CD14-positive monocyte (primary cell): ENCODE data around the gene TOGARAM2. TPM values are rescaled to one million over a fixed set of nuclear protein-coding genes. Genes with fewer than 3 reads are reported as not detected.

Experiments used
- DNase-seq, 3 donors: peaks; one replicate each; pipeline ENCODE4 v3.0.0-alpha.2; 2011 to 2022
- H2AFZ ChIP-seq: 2 replicates; pipeline ENCODE4 v1.6.0; 2012; ENCODE audit warnings: mild to moderate bottlenecking, low read depth, low read length, inconsistent platforms; ENCODE audit not compliant: insufficient read depth, poor library complexity, severe bottlenecking
- H3K27ac ChIP-seq, 2 donors: 1 replicate in 1 of 2; 2 replicates in 1 of 2; pipeline ENCODE4 v1.5.1; 2012 to 2013; ENCODE audit warnings: low read length in 2 of 2, control low read depth in 1 of 2, inconsistent platforms in 1 of 2, low read depth in 1 of 2, mild to moderate bottlenecking in 1 of 2
- H3K27me3 ChIP-seq, 2 donors: one replicate each; pipeline versions ENCODE4 v1.6.0 to v1.6.1; 2011 to 2013; ENCODE audit warnings: low read length in 2 of 2; ENCODE audit not compliant: control insufficient read depth in 2 of 2, insufficient read depth in 2 of 2
- H3K36me3 ChIP-seq, 2 donors: replicated peaks in 1 of 2; 1 replicate in 1 of 2; 2 replicates in 1 of 2; pipeline versions ENCODE4 v1.5.1 to v1.6.1; 2012 to 2013; ENCODE audit warnings: low read length in 2 of 2, control low read depth in 1 of 2, inconsistent platforms in 1 of 2, mild to moderate bottlenecking in 1 of 2; ENCODE audit not compliant: insufficient read depth in 2 of 2, control insufficient read depth in 1 of 2
- H3K4me1 ChIP-seq, 2 donors: 1 replicate in 1 of 2; 2 replicates in 1 of 2; pipeline versions ENCODE4 v1.5.1 to v1.6.1; 2012 to 2013; ENCODE audit warnings: low read length in 2 of 2, control low read depth in 1 of 2, inconsistent platforms in 1 of 2, mild to moderate bottlenecking in 1 of 2, moderate library complexity in 1 of 2; ENCODE audit not compliant: insufficient read depth in 2 of 2, control insufficient read depth in 1 of 2
- H3K4me2 ChIP-seq: replicated peaks from 2 replicates; pipeline ENCODE3; 2012; ENCODE audit warnings: low read length, moderate library complexity, mild to moderate bottlenecking; ENCODE audit not compliant: poor library complexity, severe bottlenecking; ENCODE audit errors: extremely low read depth
- H3K4me3 ChIP-seq, 3 experiments: fragments of 200-600 bp in 1 of 3; sonication (generic) in 1 of 3; replicated peaks in 1 of 3; 1 replicate in 2 of 3; 2 replicates in 1 of 3; pipeline ENCODE4 v1.5.1; 2011 to 2013; ENCODE audit warnings: low read length in 3 of 3, mild to moderate bottlenecking in 3 of 3, control low read depth in 2 of 3, low read depth in 2 of 3, inconsistent platforms in 1 of 3, moderate library complexity in 1 of 3
- H3K79me2 ChIP-seq: 2 replicates; pipeline ENCODE4 v1.6.0; 2012; ENCODE audit warnings: mild to moderate bottlenecking, control low read depth, inconsistent platforms, low read length, moderate library complexity; ENCODE audit not compliant: insufficient read depth
- H3K9ac ChIP-seq: 2 replicates; pipeline ENCODE4 v1.6.0; 2017; ENCODE audit warnings: low read length, mild to moderate bottlenecking; ENCODE audit not compliant: insufficient read depth, poor library complexity, severe bottlenecking
- H3K9me3 ChIP-seq, 2 donors: replicated peaks in 1 of 2; 1 replicate in 1 of 2; 2 replicates in 1 of 2; pipeline versions ENCODE4 v1.5.1 to v1.6.1; 2012 to 2013; ENCODE audit warnings: low read length in 2 of 2, control low read depth in 1 of 2; ENCODE audit not compliant: control insufficient read depth in 1 of 2, insufficient read depth in 1 of 2
- H4K20me1 ChIP-seq: 2 replicates; pipeline ENCODE4 v1.6.0; 2012; ENCODE audit warnings: mild to moderate bottlenecking, low read length, control low read depth, moderate library complexity; ENCODE audit not compliant: insufficient read depth
- H3K27ac Mint-ChIP-seq, 7 donors: one replicate each; pipeline ENCODE4 v1.8.0; 2020; ENCODE audit warnings: mild to moderate bottlenecking in 7 of 7, mixed read lengths in 7 of 7, moderate library complexity in 6 of 7, inconsistent platforms in 2 of 7
- H3K27me3 Mint-ChIP-seq, 3 donors: one replicate each; pipeline ENCODE4 v1.8.0; 2021 to 2022; ENCODE audit warnings: low read depth in 3 of 3, mild to moderate bottlenecking in 3 of 3, mixed read lengths in 3 of 3, moderate library complexity in 3 of 3, inconsistent platforms in 1 of 3
- H3K36me3 Mint-ChIP-seq, 2 donors: one replicate each; pipeline ENCODE4 v1.8.0; 2020; ENCODE audit warnings: mixed read lengths in 2 of 2, inconsistent platforms in 1 of 2, mild to moderate bottlenecking in 1 of 2
- H3K4me1 Mint-ChIP-seq: one replicate; pipeline ENCODE4 v1.8.0; 2020; ENCODE audit warnings: mild to moderate bottlenecking, mixed read lengths
- H3K4me3 Mint-ChIP-seq, 2 donors: one replicate each; pipeline ENCODE4 v1.8.0; 2020; ENCODE audit warnings: mild to moderate bottlenecking in 2 of 2, mixed read lengths in 2 of 2, moderate library complexity in 1 of 2
- H3K9me3 Mint-ChIP-seq, 7 donors: one replicate each; pipeline ENCODE4 v1.8.0; 2020 to 2022; ENCODE audit warnings: mixed read lengths in 7 of 7, mild to moderate bottlenecking in 6 of 7, moderate library complexity in 6 of 7, inconsistent platforms in 2 of 7
- CTCF ChIP-seq: fragments of 200-600 bp; IDR thresholded peaks from one replicate; pipeline ENCODE4 v1.8.0; 2022; ENCODE audit warnings: antibody characterized with exemption, mild to moderate bottlenecking
- WGBS: methylation state at CpG from one replicate; pipeline ENCODE4 v1.1.5; 2013; ENCODE audit warnings: missing lambda C conversion rate; ENCODE audit not compliant: insufficient coverage; 5-methylcytosine and 5-hydroxymethylcytosine counted together
- intact Hi-C, 2 donors: fragments of 100-400 bp; cut with micrococcal nuclease; formaldehyde crosslinking; loops; one replicate each; pipeline versions ENCODE4 v1.15.0 to v1.15.1; 2023
- polyA plus RNA-seq, 3 donors: library from polyadenylated mRNA; depleted of rRNA in 1 of 3; unstranded in 2 of 3; stranded (reverse) in 1 of 3; fragments of 300-500 nt in 2 of 3; fragments of >200 nt in 1 of 3; fragmentation: Illumina TruSeq in 2 of 3; gene quantifications; 1 replicate in 2 of 3; 2 replicates in 1 of 3; pipeline ENCODE4 v1.2.3, GENCODE V29; 2012 to 2021

The TOGARAM2 gene
- polyA plus RNA-seq, 3 donors, result 0.23 to 5.5 TPM; not detected in 1

DNA sequence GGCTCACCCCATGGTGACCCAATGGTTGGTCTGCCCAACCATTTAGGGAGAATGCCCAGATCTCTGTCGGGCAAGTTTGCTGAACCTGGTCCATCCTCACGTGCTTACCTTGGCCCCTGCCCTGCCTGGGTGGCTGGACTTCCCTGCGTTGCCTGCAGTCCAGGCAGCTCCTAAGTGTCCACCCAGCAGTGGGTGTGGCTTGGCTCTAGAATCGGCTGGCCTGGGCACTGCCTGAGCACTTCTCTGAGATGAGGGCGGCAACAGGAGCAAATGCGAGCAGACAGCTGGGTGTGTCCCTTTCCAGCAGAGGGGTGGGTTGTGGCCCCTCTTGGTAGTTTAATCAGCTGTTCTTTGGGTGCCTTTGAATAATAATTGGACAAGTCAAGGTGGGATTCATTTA is 82.0 kb downstream of the TOGARAM2 start:
- no peak overlapping the region for H3K4me3 ChIP-seq
- no peak for TF ChIP-seq CTCF
- H3K27ac ChIP-seq, result no peak overlapping the region
- H3K9me3 ChIP-seq, result no peaks in the 10 kb centered on the region
- Mint-ChIP-seq H3K4me3 (no peak overlapping the region), H3K36me3 (no peaks in the 10 kb centered on the region), H3K27ac (no peak overlapping the region), H3K9me3 (peaks cover 0 to 2% (median 0%) of the 10 kb centered on the region in 7 donors), H3K27me3 (no peaks in the 10 kb centered on the region), H3K4me1 (peaks cover 15% of the 10 kb centered on the region)
- no peak for DNase-seq
- H3K27me3 ChIP-seq, result no peaks in the 10 kb centered on the region
- WGBS, result 98% methylated on average over 6 of the region's 6 CpGs
- H3K4me1 ChIP-seq, result peaks cover 22 to 24% of the 10 kb centered on the region in 2 donors
- no peaks in the 10 kb centered on the region for H3K79me2 ChIP-seq
- intact Hi-C loops, result no loop called here
- no peak overlapping the region for H3K4me2 ChIP-seq
- no peak overlapping the region for H2AFZ ChIP-seq
- H3K9ac ChIP-seq, result no peak overlapping the region
- H4K20me1 ChIP-seq, result no peaks in the 10 kb centered on the region
- H3K36me3 ChIP-seq, result no peaks in the 10 kb centered on the region

DNA sequence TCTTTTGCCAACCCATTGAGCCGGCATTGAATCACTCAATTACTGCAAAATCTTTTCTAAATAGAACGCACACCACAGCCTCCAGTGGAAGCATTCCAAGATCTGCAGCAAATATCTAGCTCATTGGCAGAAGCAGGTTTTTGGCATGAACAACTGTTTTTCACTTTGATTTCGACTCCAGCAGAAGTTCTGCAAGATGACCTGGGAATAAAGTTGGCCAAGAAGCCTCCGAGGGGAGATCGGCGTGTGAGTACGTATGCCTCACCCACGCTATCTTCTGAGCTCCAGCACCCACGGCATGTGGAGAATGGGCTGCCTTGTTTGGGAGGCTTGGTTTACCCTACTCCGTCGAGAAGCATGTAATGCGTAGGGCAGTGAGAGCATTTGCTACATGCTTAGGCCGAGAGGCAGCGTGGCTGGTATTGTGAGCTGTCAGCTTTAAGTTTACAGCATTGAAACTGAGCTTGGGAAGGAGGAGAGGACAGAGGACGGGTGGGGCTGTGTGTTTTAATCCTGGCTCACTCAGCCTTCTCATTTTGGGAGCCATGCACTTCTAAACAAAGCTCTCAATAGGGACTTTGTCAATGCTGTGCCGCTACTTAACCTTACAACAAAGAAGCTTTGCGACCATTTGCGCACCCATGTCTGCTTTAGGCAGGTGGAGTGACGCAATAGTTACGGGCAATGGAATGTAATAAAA is 82.7 kb downstream of the TOGARAM2 start:
- Mint-ChIP-seq H3K4me3 (no peak overlapping the region), H3K27ac (peak overlapping the region in 2 of 7 donors; percentile 51 to 70), H3K27me3 (peaks cover 0 to 2% (median 2%) of the 10 kb centered on the region in 3 donors), H3K9me3 (peaks cover 0 to 2% (median 0%) of the 10 kb centered on the region in 7 donors), H3K36me3 (no peaks in the 10 kb centered on the region), H3K4me1 (peaks cover 15% of the 10 kb centered on the region)
- H3K27ac ChIP-seq, result no peak overlapping the region
- intact Hi-C loops, result no loop called here
- TF ChIP-seq CTCF, result no peak
- no peak overlapping the region for H3K4me2 ChIP-seq
- no peaks in the 10 kb centered on the region for H3K36me3 ChIP-seq
- WGBS, result over 99% methylated on average over 13 of the region's 20 CpGs
- no peaks in the 10 kb centered on the region for H3K27me3 ChIP-seq
- no peaks in the 10 kb centered on the region for H3K9me3 ChIP-seq
- no peak overlapping the region for H2AFZ ChIP-seq
- no peak overlapping the region for H3K4me3 ChIP-seq
- H3K9ac ChIP-seq, result no peak overlapping the region
- peaks cover 22 to 24% of the 10 kb centered on the region in 2 donors for H3K4me1 ChIP-seq
- H3K79me2 ChIP-seq, result no peaks in the 10 kb centered on the region
- no peak for DNase-seq
- H4K20me1 ChIP-seq, result no peaks in the 10 kb centered on the region
